Measurements from ENCODE around the gene ZWILCH.

- TF ChIP-seq, protein P1, sequence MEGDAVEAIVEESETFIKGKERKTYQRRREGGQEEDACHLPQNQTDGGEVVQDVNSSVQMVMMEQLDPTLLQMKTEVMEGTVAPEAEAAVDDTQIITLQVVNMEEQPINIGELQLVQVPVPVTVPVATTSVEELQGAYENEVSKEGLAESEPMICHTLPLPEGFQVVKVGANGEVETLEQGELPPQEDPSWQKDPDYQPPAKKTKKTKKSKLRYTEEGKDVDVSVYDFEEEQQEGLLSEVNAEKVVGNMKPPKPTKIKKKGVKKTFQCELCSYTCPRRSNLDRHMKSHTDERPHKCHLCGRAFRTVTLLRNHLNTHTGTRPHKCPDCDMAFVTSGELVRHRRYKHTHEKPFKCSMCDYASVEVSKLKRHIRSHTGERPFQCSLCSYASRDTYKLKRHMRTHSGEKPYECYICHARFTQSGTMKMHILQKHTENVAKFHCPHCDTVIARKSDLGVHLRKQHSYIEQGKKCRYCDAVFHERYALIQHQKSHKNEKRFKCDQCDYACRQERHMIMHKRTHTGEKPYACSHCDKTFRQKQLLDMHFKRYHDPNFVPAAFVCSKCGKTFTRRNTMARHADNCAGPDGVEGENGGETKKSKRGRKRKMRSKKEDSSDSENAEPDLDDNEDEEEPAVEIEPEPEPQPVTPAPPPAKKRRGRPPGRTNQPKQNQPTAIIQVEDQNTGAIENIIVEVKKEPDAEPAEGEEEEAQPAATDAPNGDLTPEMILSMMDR (conservative IDR thresholded peaks at IDR 0.05) = no peak
- TF ChIP-seq ZFX (IDR thresholded peaks at IDR 0.05) = no peak
Measured at GRCh38 chr15:66565141-66565641, 60.1 kb downstream of the ZWILCH start.
